GM20000 (cell line): ENCODE results near the gene TRIM10.

Source experiments
- DNase-seq: peaks from one replicate; pipeline ENCODE4 v3.0.0; 2012; ENCODE audit warnings: low spot score
- CTCF ChIP-seq: IDR thresholded peaks from 2 replicates; pipeline ENCODE4 v1.5.1; 2012; ENCODE audit warnings: mild to moderate bottlenecking, control low read depth; ENCODE audit errors: extremely low read depth, missing control alignments

The TRIM10 gene

DNA sequence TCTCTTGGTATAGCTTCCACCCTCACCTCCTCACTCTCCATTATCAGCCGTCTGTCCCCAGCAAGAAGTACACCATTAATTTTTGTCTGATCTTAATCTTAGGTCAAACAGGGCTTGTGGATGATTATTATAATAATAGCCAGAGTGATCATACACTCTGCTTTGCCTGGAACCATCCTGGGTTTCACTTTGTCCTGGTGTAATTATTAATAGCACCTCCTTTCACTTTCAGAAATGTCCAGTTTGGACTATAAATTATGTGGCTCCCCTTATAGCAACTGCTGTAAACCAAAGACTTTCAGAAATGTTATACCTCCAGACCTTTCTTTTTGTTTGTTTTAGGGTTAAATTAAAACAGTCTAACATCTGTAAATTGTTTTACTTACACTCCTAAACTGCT lies 47.2 kb downstream of the TRIM10 start:
- no peak for DNase-seq
- no peak for TF ChIP-seq CTCF

- TF ChIP-seq CTCF: no peak
- peak; percentile 36 for DNase-seq
Observed at GRCh38 chr6:30113003-30113759, 47.8 kb downstream of the TRIM10 start, which contains the start of gene TRIM31. TSS of gene TRIM31 (minus strand) at chr6:30113090. CDS start at chr6:30112805, 285 bp downstream.

DNA sequence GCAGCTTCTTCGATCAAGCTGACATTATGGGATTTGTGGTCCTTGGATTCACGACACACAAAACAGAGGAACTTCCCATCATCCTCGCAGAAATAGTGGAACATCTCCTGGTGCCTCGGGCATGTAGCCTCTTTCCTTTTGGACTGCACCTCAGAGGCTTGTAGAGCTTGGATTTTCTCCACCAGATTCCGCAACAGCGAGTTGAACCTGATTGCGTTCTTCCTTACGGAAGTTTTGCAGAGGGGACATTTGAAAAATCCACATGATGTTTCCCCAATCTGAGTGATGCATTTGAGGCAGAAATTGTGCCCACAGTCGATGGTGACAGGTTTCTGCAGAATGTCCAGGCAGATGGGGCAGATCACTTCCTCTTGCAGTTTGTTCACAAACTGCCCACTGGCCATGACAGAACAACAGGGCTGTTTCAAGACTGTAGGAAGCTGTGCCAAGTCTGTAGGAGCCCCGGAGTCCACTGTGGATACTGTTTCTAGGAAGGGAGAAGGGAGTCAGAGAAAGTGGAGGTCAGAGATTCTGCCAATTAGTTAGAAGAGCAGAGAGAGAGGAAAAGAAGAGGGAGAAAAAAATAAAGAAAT lies 48.5 kb downstream of the TRIM10 start:
- DNase-seq: no peak
- TF ChIP-seq CTCF: no peak

GRCh38 chr6:30111266-30111856 lies 49.6 kb downstream of the TRIM10 start:
- DNase-seq: no peak
- TF ChIP-seq CTCF: no peak

DNA sequence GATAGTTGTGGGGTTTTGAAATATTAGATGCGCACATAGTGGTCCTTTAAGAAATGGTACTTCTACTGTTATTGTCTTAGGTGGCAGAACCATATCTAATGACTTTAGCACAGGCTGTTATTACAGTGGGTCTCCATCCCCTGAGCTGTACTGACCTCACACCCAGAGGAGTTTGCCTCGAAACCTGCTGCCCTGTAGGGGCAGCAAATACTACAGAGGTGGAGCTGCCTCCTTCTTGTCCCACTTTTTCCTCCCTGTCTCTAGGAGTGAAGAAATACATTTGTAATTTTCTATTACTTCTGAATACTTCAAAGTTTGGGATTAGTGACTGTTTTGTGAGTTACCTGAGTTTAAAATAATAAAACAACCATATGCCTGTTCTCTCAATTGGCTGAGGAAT lies 56.4 kb downstream of the TRIM10 start:
- no peak for DNase-seq
- no peak for TF ChIP-seq CTCF

GRCh38 chr6:30103872-30104179 lies 57.2 kb downstream of the TRIM10 start:
- TF ChIP-seq CTCF: no peak

GRCh38 chr6:30102970-30103871 lies 57.8 kb downstream of the TRIM10 start:
- DNase-seq: peak; percentile 93
- TF ChIP-seq CTCF: peak; percentile 95

More at GRCh38 chr6:30103872-30104179, 57.2 kb downstream of the TRIM10 start:
- no peak for DNase-seq
